Measurements from ENCODE around the gene MAP3K15.
A peak's percentile ranks its signal among the peaks of the same experiment; 100 is the strongest.

Gene MAP3K15

GRCh38 chrX:19372170-19372546 is 143.2 kb downstream of the MAP3K15 start:
- peaks cover 6 to 9% of the 10 kb centered on the region in 2 donors for H3K4me1 Mint-ChIP-seq
- peak; percentile 88 to 93 for ATAC-seq (replicated peaks)
- H3K9me3 Mint-ChIP-seq = peaks cover 0 to 2% of the 10 kb centered on the region in 2 donors
- no peaks in the 10 kb centered on the region for H3K27me3 Mint-ChIP-seq
- H3K4me3 Mint-ChIP-seq = peak overlapping the region; percentile 84 to 86
- H3K36me3 Mint-ChIP-seq = peaks cover 3 to 8% of the 10 kb centered on the region in 2 donors
- DNase-seq = peak; percentile 38
- peak overlapping the region; percentile 68 for H3K27ac Mint-ChIP-seq

DNA sequence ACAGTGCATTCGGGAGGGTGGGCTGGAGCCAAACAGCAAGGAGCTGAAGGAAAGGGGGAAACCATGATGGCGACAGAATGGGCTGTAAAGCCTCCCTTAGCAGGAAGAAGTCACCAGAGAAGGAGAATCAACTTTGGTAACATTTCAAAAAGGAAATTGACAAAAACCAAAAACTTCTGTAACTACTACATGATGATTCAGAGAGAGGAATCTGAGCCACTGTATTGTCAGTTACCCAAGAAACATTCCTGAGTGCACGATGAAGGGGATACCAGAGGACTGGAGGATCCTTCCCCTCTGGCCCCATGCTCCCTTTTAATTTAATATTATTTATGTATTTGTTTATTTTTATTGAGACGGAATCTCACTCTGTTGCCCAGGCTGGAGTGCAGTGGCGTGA is 145.2 kb downstream of the MAP3K15 start:
- Mint-ChIP-seq H3K9me3 (peaks cover 6 to 13% of the 10 kb centered on the region in 2 donors), H3K27ac (no peak overlapping the region), H3K27me3 (no peaks in the 10 kb centered on the region), H3K4me1 (peaks cover 6 to 9% of the 10 kb centered on the region in 2 donors), H3K4me3 (no peak overlapping the region), H3K36me3 (peaks cover 19 to 27% of the 10 kb centered on the region in 2 donors)
- DNase-seq (no peak), ATAC-seq (replicated peaks) (no peak)

GRCh38 chrX:19368576-19368975 is 146.7 kb downstream of the MAP3K15 start:
- H3K4me1 Mint-ChIP-seq = peaks cover 6 to 9% of the 10 kb centered on the region in 2 donors

DNA sequence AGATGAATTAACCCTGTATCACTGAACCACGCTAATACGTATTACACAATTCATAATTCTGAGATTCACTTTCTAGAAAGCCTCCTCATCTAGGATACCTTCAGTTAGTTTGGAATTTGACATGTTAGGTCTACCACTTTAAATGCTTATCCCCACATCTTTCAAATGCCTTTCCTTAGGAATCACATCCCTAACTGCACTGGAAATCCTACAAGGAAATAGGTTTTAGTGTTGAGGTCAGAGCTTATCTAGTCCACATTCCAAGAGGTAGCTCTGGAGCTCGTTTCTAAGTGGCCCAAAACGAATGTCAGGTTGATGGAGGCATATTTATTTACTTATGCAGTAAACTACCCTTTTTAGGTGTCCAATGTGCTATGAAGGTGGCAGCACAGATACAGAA is 153.6 kb downstream of the MAP3K15 start:
- H3K9me3 Mint-ChIP-seq = peaks cover 3 to 7% of the 10 kb centered on the region in 2 donors
- H3K4me3 Mint-ChIP-seq = no peak overlapping the region
- H3K4me1 Mint-ChIP-seq = no peaks in the 10 kb centered on the region
- ATAC-seq (replicated peaks) (no peak), DNase-seq (no peak)
- H3K27ac Mint-ChIP-seq = no peak overlapping the region
- peaks cover 26 to 36% of the 10 kb centered on the region in 2 donors for H3K36me3 Mint-ChIP-seq
- H3K27me3 Mint-ChIP-seq = no peaks in the 10 kb centered on the region

More at GRCh38 chrX:19368576-19368975, 146.7 kb downstream of the MAP3K15 start:
- Mint-ChIP-seq H3K36me3 (peaks cover 24 to 34% of the 10 kb centered on the region in 2 donors), H3K4me3 (no peak overlapping the region), H3K27ac (no peak overlapping the region), H3K9me3 (peaks cover 6 to 13% of the 10 kb centered on the region in 2 donors), H3K27me3 (no peaks in the 10 kb centered on the region)
- ATAC-seq (replicated peaks) (no peak), DNase-seq (no peak)

- peaks cover 0 to under 1% of the 10 kb centered on the region in 2 donors for H3K4me1 Mint-ChIP-seq
- no peak overlapping the region for H3K4me3 Mint-ChIP-seq
- no peak for ATAC-seq (replicated peaks)
- H3K36me3 Mint-ChIP-seq = peaks cover 19 to 33% of the 10 kb centered on the region in 2 donors
- no peak overlapping the region for H3K27ac Mint-ChIP-seq
- no peaks in the 10 kb centered on the region for H3K9me3 Mint-ChIP-seq
- no peaks in the 10 kb centered on the region for H3K27me3 Mint-ChIP-seq
- no peak for DNase-seq
Observed at GRCh38 chrX:19360903-19361302, 154.4 kb downstream of the MAP3K15 start.

GRCh38 chrX:19358521-19358920 is 156.8 kb downstream of the MAP3K15 start:
- ATAC-seq (replicated peaks) = no peak
- Mint-ChIP-seq H3K4me1 (peaks cover 0 to 2% of the 10 kb centered on the region in 2 donors), H3K27ac (no peak overlapping the region), H3K36me3 (peaks cover 11 to 21% of the 10 kb centered on the region in 2 donors), H3K9me3 (no peaks in the 10 kb centered on the region), H3K4me3 (no peak overlapping the region), H3K27me3 (no peaks in the 10 kb centered on the region)
- DNase-seq = no peak

GRCh38 chrX:19354625-19355024 is 160.7 kb downstream of the MAP3K15 start:
- no peaks in the 10 kb centered on the region for H3K9me3 Mint-ChIP-seq
- H3K4me3 Mint-ChIP-seq = no peak overlapping the region
- no peak for DNase-seq
- H3K27ac Mint-ChIP-seq = no peak overlapping the region
- H3K4me1 Mint-ChIP-seq = peaks cover 7 to 8% of the 10 kb centered on the region in 2 donors
- H3K27me3 Mint-ChIP-seq = no peaks in the 10 kb centered on the region
- peaks cover 17 to 25% of the 10 kb centered on the region in 2 donors for H3K36me3 Mint-ChIP-seq
- no peak for ATAC-seq (replicated peaks)

DNA sequence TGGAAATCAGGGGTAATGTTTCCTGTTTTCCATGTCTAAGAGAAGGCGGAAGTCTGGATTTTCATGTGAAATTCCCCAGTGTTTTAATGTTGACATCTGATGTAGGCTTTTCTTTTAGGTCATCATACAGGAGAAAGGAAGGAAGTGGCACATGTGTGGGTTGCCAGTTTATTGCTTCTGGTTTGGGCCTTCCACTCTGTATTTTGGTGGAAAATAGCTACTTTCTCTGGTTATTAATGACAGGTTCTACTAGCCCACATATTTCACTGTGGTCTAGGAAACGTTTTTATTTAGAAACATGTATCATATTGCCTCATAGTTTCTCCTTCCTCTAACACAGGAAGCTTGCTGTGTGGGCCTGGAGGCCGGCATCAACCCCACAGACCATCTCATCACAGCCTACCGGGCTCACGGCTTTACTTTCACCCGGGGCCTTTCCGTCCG is 164.3 kb downstream of the MAP3K15 start:
- Mint-ChIP-seq H3K9me3 (no peaks in the 10 kb centered on the region), H3K4me3 (no peak overlapping the region), H3K27me3 (no peaks in the 10 kb centered on the region), H3K4me1 (peaks cover 9 to 12% of the 10 kb centered on the region in 2 donors), H3K36me3 (peaks cover 13 to 16% of the 10 kb centered on the region in 2 donors), H3K27ac (peak overlapping the region; percentile 63)
- ATAC-seq (replicated peaks) = peak; percentile 80 to 87
- DNase-seq = no peak

GRCh38 chrX:19349264-19349663 is 166.0 kb downstream of the MAP3K15 start:
- DNase-seq (no peak), ATAC-seq (replicated peaks) (no peak)
- H3K4me1 Mint-ChIP-seq = peaks cover 7 to 21% of the 10 kb centered on the region in 2 donors
- H3K9me3 Mint-ChIP-seq = no peaks in the 10 kb centered on the region
- no peak overlapping the region for H3K4me3 Mint-ChIP-seq
- peaks cover 11 to 14% of the 10 kb centered on the region in 2 donors for H3K36me3 Mint-ChIP-seq
- no peaks in the 10 kb centered on the region for H3K27me3 Mint-ChIP-seq
- no peak overlapping the region for H3K27ac Mint-ChIP-seq

DNA sequence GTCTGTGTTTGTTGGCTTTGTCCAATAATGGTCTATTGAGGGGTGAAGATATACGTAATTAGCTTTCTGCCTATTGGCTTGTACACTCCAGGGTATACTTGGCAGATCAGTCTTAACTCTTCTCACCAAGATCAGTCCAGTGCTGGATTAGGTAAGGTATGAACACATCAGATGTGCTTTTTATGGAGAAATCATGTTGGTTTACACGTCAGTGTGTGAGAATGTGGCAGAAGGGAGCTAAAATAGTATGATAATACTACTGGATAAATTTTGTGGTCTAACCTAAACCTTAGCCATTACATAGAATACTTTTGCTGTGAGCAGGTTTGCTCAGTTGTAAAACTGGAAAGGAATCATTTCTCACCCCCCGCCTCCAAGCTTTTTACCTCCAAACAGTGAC is 167.4 kb downstream of the MAP3K15 start:
- no peak overlapping the region for H3K4me3 Mint-ChIP-seq
- peaks cover 10 to 24% of the 10 kb centered on the region in 2 donors for H3K4me1 Mint-ChIP-seq
- H3K36me3 Mint-ChIP-seq = peaks cover 11 to 13% of the 10 kb centered on the region in 2 donors
- H3K9me3 Mint-ChIP-seq = no peaks in the 10 kb centered on the region
- no peak for DNase-seq
- no peak for ATAC-seq (replicated peaks)
- no peak overlapping the region for H3K27ac Mint-ChIP-seq
- H3K27me3 Mint-ChIP-seq = peaks cover 0 to 3% of the 10 kb centered on the region in 2 donors

- no peak for DNase-seq
- peaks cover 0 to 4% of the 10 kb centered on the region in 2 donors for H3K36me3 Mint-ChIP-seq
- H3K27me3 Mint-ChIP-seq = peaks cover 0 to 3% of the 10 kb centered on the region in 2 donors
- peaks cover 4 to 20% of the 10 kb centered on the region in 2 donors for H3K4me1 Mint-ChIP-seq
- peak overlapping the region; percentile 90 to 94 for H3K4me3 Mint-ChIP-seq
- peak overlapping the region; percentile 71 for H3K27ac Mint-ChIP-seq
- H3K9me3 Mint-ChIP-seq = no peaks in the 10 kb centered on the region
- no peak for ATAC-seq (replicated peaks)
Observed at GRCh38 chrX:19344661-19345060, 170.6 kb downstream of the MAP3K15 start.

DNA sequence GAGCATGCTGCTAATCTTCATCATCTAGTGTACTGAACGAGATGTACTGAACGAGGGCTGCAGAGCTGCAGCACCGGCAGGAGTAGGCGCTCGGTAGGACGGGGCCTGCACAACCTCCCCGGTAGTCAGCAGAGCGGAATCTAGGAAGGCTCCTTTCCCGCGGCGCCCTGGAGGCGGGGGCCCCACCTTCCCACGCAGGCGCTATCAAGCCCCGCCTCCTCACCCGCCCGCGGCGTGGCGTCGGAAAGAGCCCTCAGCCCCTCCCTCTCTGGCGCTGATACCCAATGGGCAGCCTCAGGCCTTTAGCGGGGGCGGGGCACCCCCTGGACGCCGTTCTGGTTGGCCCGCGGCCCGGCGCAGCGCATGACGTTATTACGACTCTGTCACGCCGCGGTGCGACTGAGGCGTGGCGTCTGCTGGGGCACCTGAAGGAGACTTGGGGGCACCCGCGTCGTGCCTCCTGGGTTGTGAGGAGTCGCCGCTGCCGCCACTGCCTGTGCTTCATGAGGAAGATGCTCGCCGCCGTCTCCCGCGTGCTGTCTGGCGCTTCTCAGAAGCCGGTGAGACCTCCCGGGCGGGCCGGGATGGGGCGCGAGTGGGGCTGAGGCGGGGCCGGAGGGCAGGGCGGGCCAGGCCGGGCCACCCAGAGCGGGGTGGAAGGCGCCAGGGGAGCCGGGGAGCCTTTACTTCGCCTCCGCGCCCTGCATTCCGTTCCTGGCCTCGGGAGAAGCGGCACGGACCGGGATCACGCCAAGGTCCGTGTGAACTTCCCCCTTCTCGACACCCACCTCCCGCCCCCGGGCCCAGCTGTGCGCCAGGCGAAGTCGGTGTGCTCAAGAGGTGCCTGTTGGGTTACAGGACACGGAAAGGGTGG is 171.5 kb downstream of the MAP3K15 start, which contains the start of gene PDHA1:
PDHA1 (plus strand) TSS at position 393 of the 874 bp plus-strand sequence; CDS start at position 504, 111 bp downstream.
- Mint-ChIP-seq H3K27ac (peak within 1 kb of the TSS; percentile 91), H3K36me3 (peaks cover 0 to 4% of the 10 kb centered on the region in 2 donors), H3K4me3 (peak within 1 kb of the TSS; percentile 90 to 94), H3K27me3 (peaks cover 0 to 3% of the 10 kb centered on the region in 2 donors), H3K4me1 (peaks cover 4 to 20% of the 10 kb centered on the region in 2 donors), H3K9me3 (no peaks in the 10 kb centered on the region)
- DNase-seq (peak; percentile 87), ATAC-seq (replicated peaks) (peak; percentile 98 to 99)

GRCh38 chrX:19343085-19343534 is 172.2 kb downstream of the MAP3K15 start:
- DNase-seq = no peak
- Mint-ChIP-seq H3K9me3 (no peaks in the 10 kb centered on the region), H3K27ac (peak overlapping the region; percentile 44), H3K27me3 (peaks cover 0 to 6% of the 10 kb centered on the region in 2 donors), H3K36me3 (peaks cover 0 to 4% of the 10 kb centered on the region in 2 donors), H3K4me1 (peaks cover 4 to 20% of the 10 kb centered on the region in 2 donors), H3K4me3 (peak overlapping the region; percentile 90 to 94)
- ATAC-seq (replicated peaks) = no peak

- Mint-ChIP-seq H3K4me3 (no peak overlapping the region), H3K27ac (no peak overlapping the region), H3K9me3 (no peaks in the 10 kb centered on the region), H3K36me3 (no peaks in the 10 kb centered on the region), H3K27me3 (peaks cover 0 to 8% of the 10 kb centered on the region in 2 donors), H3K4me1 (peaks cover 4 to 20% of the 10 kb centered on the region in 2 donors)
- no peak for ATAC-seq (replicated peaks)
- no peak for DNase-seq
Observed at GRCh38 chrX:19342331-19342906, 172.9 kb downstream of the MAP3K15 start.

Measured in stimulated activated naive B cell treated with anti-CD40 and anti-IgM and Interleukin-4, amounts not matched to agents 10 μg/mL and 1 μg/mL and 100 μg/mL, for 72 hours (primary cell).